Ovary (tissue), 9 donors: ENCODE results near the gene LGALS8. TPM values are rescaled to one million over a fixed set of nuclear protein-coding genes. Genes with fewer than 3 reads are reported as not detected.

Experiments used
- DNase-seq, 5 donors: peaks; one replicate each; pipeline ENCODE4 v3.0.0-alpha.2; 2019 to 2020
- H3K27ac ChIP-seq, 2 donors: fragments of 200-600 bp; one replicate each; pipeline versions ENCODE4 v1.5.1 to v1.8.0; 2019 to 2022
- H3K27me3 ChIP-seq: fragments of 200-600 bp; one replicate; pipeline ENCODE4 v1.8.0; 2022
- H3K36me3 ChIP-seq: fragments of 200-600 bp; sonication (generic); one replicate; pipeline ENCODE4 v1.5.1; 2019
- H3K4me1 ChIP-seq: one replicate; pipeline ENCODE4 v1.8.1; 2013; ENCODE audit warnings: mild to moderate bottlenecking, moderate library complexity; ENCODE audit not compliant: insufficient read depth
- H3K4me3 ChIP-seq: fragments of 200-600 bp; sonication (generic); one replicate; pipeline ENCODE4 v1.5.1; 2017
- H3K9me3 ChIP-seq, 2 donors: fragments of 200-600 bp in 1 of 2; sonication (generic) in 1 of 2; one replicate each; pipeline versions ENCODE4 v1.5.1 to v1.8.1; 2013 to 2019; ENCODE audit warnings: mild to moderate bottlenecking in 1 of 2, moderate library complexity in 1 of 2
- CTCF ChIP-seq, 3 donors: fragments of 450-650 bp in 2 of 3; fragments of 200-600 bp in 1 of 3; IDR thresholded peaks; one replicate each; pipeline versions ENCODE4 v1.5.1 to v1.8.0; 2016 to 2022; ENCODE audit warnings: antibody characterized with exemption in 3 of 3, mild to moderate bottlenecking in 1 of 3
- EP300 ChIP-seq: sonication (generic); formaldehyde crosslinking; IDR thresholded peaks from one replicate; pipeline ENCODE4 v1.6.1; 2017; ENCODE audit warnings: antibody characterized with exemption
- POLR2A ChIP-seq: fragments of 450-650 bp; IDR thresholded peaks from one replicate; pipeline ENCODE4 v1.6.1; 2017; ENCODE audit warnings: antibody characterized with exemption, mild to moderate bottlenecking, moderate library complexity
- WGBS, 3 donors: extraction: QIAGEN DNeasy Blood & Tissue Kit in 1 of 3; methylation state at CpG; one replicate each; pipeline versions ENCODE4 v1.1.5 to v1.1.7; 2013 to 2017; 5-methylcytosine and 5-hydroxymethylcytosine counted together
- intact Hi-C, 4 donors: fragments of 100-400 bp; cut with DNase I; formaldehyde crosslinking; loops; one replicate each; pipeline versions ENCODE4 v1.11.0 to v1.15.1; 2022 to 2023
- polyA plus RNA-seq, 2 donors: library from polyadenylated mRNA; stranded (reverse); fragments of 200-250 nt in 1 of 2; fragments of 350-450 nt in 1 of 2; fragmentation: Illumina TruSeq in 1 of 2; extraction: RNeasy Lipid Tissue Mini Kit (QIAGEN cat#74804) in 1 of 2; gene quantifications; one replicate each; pipeline ENCODE4 v1.2.3, GENCODE V29; 2013 to 2014
- total RNA-seq, 7 donors: library from RNA; depleted of rRNA in 2 of 7; stranded (reverse); fragments of >200 nt in 2 of 7; fragmentation: NEBNext Ultra II Directional in 3 of 7; extraction: Animal tissue kit (Norgen Biotek cat#: 25700) in 3 of 7; gene quantifications; one replicate each; pipeline versions ENCODE4 v1.1.0 to v1.2.4, GENCODE V29; 2016 to 2023
- donor health status: DM: no; HTN: no; CAD: no; lungs with moderate emphysema.
- donor health status: DM: no; HTN: no; CAD: no.
- donor health status: Bipolar disorder and iron deficiency.
- donor health status: DM: yes; HTN: yes; CAD: no.
- donor health status: DM: no; HTN: no; CAD: no.
- donor health status: DM: yes; HTN: yes; CAD: no.

LGALS8 gene
- total and polyA plus RNA-seq, 9 donors, result 23.7 to 91.2 (median 44.5) TPM

GRCh38 chr1:236524895-236525184 lies 1.1 kb downstream of the LGALS8 start:
- H3K4me1 ChIP-seq, result peaks cover 1% of the 10 kb centered on the region
- H3K27me3 ChIP-seq, result no peaks in the 10 kb centered on the region
- 1 to 4% (median 2%) methylated on average over 3 of the region's 3 CpGs for WGBS, 3 donors
- TF ChIP-seq CTCF (IDR thresholded peaks at IDR 0.05) (no peak), POLR2A (no peak), EP300 (no peak)
- peak overlapping the region; percentile 69 for H3K4me3 ChIP-seq
- intact Hi-C loops, result loop anchor here in 1 of 4 donors (10.0 kb wide), 1 partner anchor 240 kb away; the partner anchor contains the start of gene ERO1B
- no peaks in the 10 kb centered on the region for H3K9me3 ChIP-seq
- DNase-seq, result no peak
- H3K36me3 ChIP-seq, result no peaks in the 10 kb centered on the region
- no peak overlapping the region for H3K27ac ChIP-seq

- WGBS, 3 donors, result 82 to 90% (median 88%) methylated on average over 3 of the region's 3 CpGs
- no peak overlapping the region for H3K4me3 ChIP-seq
- H3K27me3 ChIP-seq, result no peaks in the 10 kb centered on the region
- H3K9me3 ChIP-seq, result no peaks in the 10 kb centered on the region
- no peak overlapping the region for H3K27ac ChIP-seq
- peaks cover 1% of the 10 kb centered on the region for H3K4me1 ChIP-seq
- intact Hi-C loops, result loop anchor here in 1 of 4 donors (10.0 kb wide), 1 partner anchor 241 kb away; the partner anchor contains the start of gene ERO1B
- TF ChIP-seq CTCF (IDR thresholded peaks at IDR 0.05) (no peak), POLR2A (no peak), EP300 (no peak)
- no peaks in the 10 kb centered on the region for H3K36me3 ChIP-seq
- DNase-seq, result no peak
Measured at GRCh38 chr1:236526079-236526478, 2.3 kb downstream of the LGALS8 start.

- no peaks in the 10 kb centered on the region for H3K36me3 ChIP-seq
- no peaks in the 10 kb centered on the region for H3K27me3 ChIP-seq
- TF ChIP-seq CTCF (IDR thresholded peaks at IDR 0.05), result no peak
- TF ChIP-seq EP300, result no peak
- TF ChIP-seq POLR2A, result no peak
- H3K9me3 ChIP-seq, result no peaks in the 10 kb centered on the region
- WGBS, 3 donors, result 79 to 91% (median 87%) methylated on average over 1 of the region's 1 CpG
- intact Hi-C loops, result no loop called here
- H3K4me1 ChIP-seq, result no peaks in the 10 kb centered on the region
- no peak for DNase-seq
- no peak overlapping the region for H3K4me3 ChIP-seq
- H3K27ac ChIP-seq, result no peak overlapping the region
Measured at GRCh38 chr1:236530286-236530685, 6.5 kb downstream of the LGALS8 start.

- no peaks in the 10 kb centered on the region for H3K36me3 ChIP-seq
- no peak overlapping the region for H3K4me3 ChIP-seq
- no peaks in the 10 kb centered on the region for H3K4me1 ChIP-seq
- 77 to 88% (median 82%) methylated on average over 5 of the region's 5 CpGs for WGBS, 3 donors
- no peak overlapping the region for H3K27ac ChIP-seq
- no peak for DNase-seq
- no peaks in the 10 kb centered on the region for H3K9me3 ChIP-seq
- intact Hi-C loops, result no loop called here
- TF ChIP-seq CTCF (IDR thresholded peaks at IDR 0.05) (no peak), EP300 (no peak), POLR2A (no peak)
- H3K27me3 ChIP-seq, result no peaks in the 10 kb centered on the region
Measured at GRCh38 chr1:236530959-236531358, 7.2 kb downstream of the LGALS8 start.

- Histone ChIP-seq H3K4me1 (peaks cover 3% of the 10 kb centered on the region), H3K36me3 (no peaks in the 10 kb centered on the region), H3K4me3 (no peak overlapping the region), H3K9me3 (no peaks in the 10 kb centered on the region), H3K27me3 (no peaks in the 10 kb centered on the region), H3K27ac (no peak overlapping the region)
- 84 to 89% (median 86%) methylated on average over 4 of the region's 4 CpGs for WGBS, 3 donors
- DNase-seq, result no peak
- intact Hi-C loops, result no loop called here
- TF ChIP-seq CTCF (IDR thresholded peaks at IDR 0.05), result no peak
- TF ChIP-seq POLR2A, result no peak
- no peak for TF ChIP-seq EP300
Measured at GRCh38 chr1:236532850-236533249, 9.1 kb downstream of the LGALS8 start.
